ENCODE data around the gene MFAP2. TPM values are rescaled to one million over a fixed set of nuclear protein-coding genes. Genes with fewer than 3 reads are reported as not detected.

Gene MFAP2
- total RNA-seq, 1 experiment from 2014 or later = 22.7 TPM

- Mint-ChIP-seq H3K4me1 (ENCODE audit: low read depth, unreplicated experiment) (peaks cover 10% of the 10 kb centered on the region), H3K4me3 (ENCODE audit: unreplicated experiment) (no peak overlapping the region), H3K27me3 (ENCODE audit: insufficient read depth, unreplicated experiment) (no peaks in the 10 kb centered on the region), H3K36me3 (ENCODE audit: insufficient read depth, unreplicated experiment) (peaks cover 25% of the 10 kb centered on the region), H3K27ac (ENCODE audit: unreplicated experiment) (peak overlapping the region; percentile 84), H3K9me3 (ENCODE audit: unreplicated experiment) (no peaks in the 10 kb centered on the region)
- Histone ChIP-seq H3K27me3 (replicated peaks; ENCODE audit: control insufficient read depth, insufficient read depth, low read length) (no peaks in the 10 kb centered on the region), H3K9me3 (no peaks in the 10 kb centered on the region), H3K36me3 (ENCODE audit: control insufficient read depth, insufficient read depth, low read length) (no peaks in the 10 kb centered on the region; the same call in 1 of the 2 replicates), H3K4me1 (peaks cover 23% of the 10 kb centered on the region), H3K4me3 (ENCODE audit: low read depth, low read length) (no peak overlapping the region)
- ChIA-PET CTCF (no interaction called here), POLR2A (interaction anchor here (0.8 to 1.0 kb wide), 2 partner anchors 9 to 111 kb away, joined by 3 to 5 read pairs; no protein-coding TSS in a partner anchor)
- TF ChIP-seq CTCF (IDR thresholded peaks at IDR 0.05; ENCODE audit: insufficient read depth in 1 of 2, low read depth in 1 of 2, low read length in 1 of 2, severe bottlenecking in 1 of 2, unreplicated experiment in 1 of 2) = no peak
- BruUV-seq (replicated peaks) = no TSS peak
- DNase-seq = peak in 1 of 2 experiments; percentile 6
- intact Hi-C loops (cut with micrococcal nuclease; ENCODE audit: unreplicated experiment) = no loop called here
Measured at GRCh38 chr1:17016317-17016661, 35.9 kb upstream of the MFAP2 start.

GRCh38 chr1:17014671-17015567 lies 34.5 kb upstream of the MFAP2 start:
- ChIA-PET POLR2A (no interaction called here), CTCF (interaction anchor here (0.6 kb wide), 1 partner anchor 61 kb away, joined by 6 read pairs; no protein-coding TSS in a partner anchor)
- Mint-ChIP-seq H3K4me1 (ENCODE audit: low read depth, unreplicated experiment) (peaks cover 10% of the 10 kb centered on the region), H3K36me3 (ENCODE audit: insufficient read depth, unreplicated experiment) (peaks cover 18% of the 10 kb centered on the region), H3K27me3 (ENCODE audit: insufficient read depth, unreplicated experiment) (no peaks in the 10 kb centered on the region), H3K4me3 (ENCODE audit: unreplicated experiment) (no peak overlapping the region), H3K27ac (ENCODE audit: unreplicated experiment) (no peak overlapping the region), H3K9me3 (ENCODE audit: unreplicated experiment) (no peaks in the 10 kb centered on the region)
- no TSS peak for BruUV-seq (replicated peaks)
- TF ChIP-seq CTCF (IDR thresholded peaks at IDR 0.05; ENCODE audit: insufficient read depth in 1 of 2, low read depth in 1 of 2, low read length in 1 of 2, severe bottlenecking in 1 of 2, unreplicated experiment in 1 of 2) = no peak
- DNase-seq = peak in 1 of 2 experiments; percentile 3
- Histone ChIP-seq H3K9me3 (no peaks in the 10 kb centered on the region), H3K36me3 (ENCODE audit: control insufficient read depth, insufficient read depth, low read length) (no peaks in the 10 kb centered on the region), H3K27me3 (replicated peaks; ENCODE audit: control insufficient read depth, insufficient read depth, low read length) (no peaks in the 10 kb centered on the region), H3K4me1 (peaks cover 23% of the 10 kb centered on the region), H3K4me3 (ENCODE audit: low read depth, low read length) (no peak overlapping the region)
- intact Hi-C loops (cut with micrococcal nuclease; ENCODE audit: unreplicated experiment) = no loop called here

- no TSS peak for BruUV-seq (replicated peaks)
- H3K36me3 ChIP-seq (ENCODE audit: control insufficient read depth, insufficient read depth, low read length) = no peaks in the 10 kb centered on the region
- no peak overlapping the region for H3K27ac Mint-ChIP-seq (ENCODE audit: unreplicated experiment)
- no peaks in the 10 kb centered on the region for H3K9me3 ChIP-seq
- intact Hi-C loops (cut with micrococcal nuclease; ENCODE audit: unreplicated experiment) = no loop called here
- H3K4me1 Mint-ChIP-seq (ENCODE audit: low read depth, unreplicated experiment) = peaks cover 10% of the 10 kb centered on the region
- peaks cover 23% of the 10 kb centered on the region for H3K4me1 ChIP-seq
- H3K27me3 ChIP-seq (replicated peaks; ENCODE audit: control insufficient read depth, insufficient read depth, low read length) = no peaks in the 10 kb centered on the region
- ChIA-PET POLR2A (interaction anchor here (0.6 kb wide), 1 partner anchor 32 kb away, joined by 14 read pairs; no protein-coding TSS in a partner anchor), CTCF (interaction anchor here (0.6 kb wide), 1 partner anchor 54 kb away, joined by 3 read pairs; no protein-coding TSS in a partner anchor)
- H3K4me3 Mint-ChIP-seq (ENCODE audit: unreplicated experiment) = no peak overlapping the region
- no peaks in the 10 kb centered on the region for H3K27me3 Mint-ChIP-seq (ENCODE audit: insufficient read depth, unreplicated experiment)
- no peak overlapping the region for H3K4me3 ChIP-seq (ENCODE audit: low read depth, low read length)
- DNase-seq = peak in 1 of 2 experiments; percentile 11
- no peaks in the 10 kb centered on the region for H3K9me3 Mint-ChIP-seq (ENCODE audit: unreplicated experiment)
- H3K36me3 Mint-ChIP-seq (ENCODE audit: insufficient read depth, unreplicated experiment) = peaks cover 9% of the 10 kb centered on the region
- TF ChIP-seq CTCF (IDR thresholded peaks at IDR 0.05; ENCODE audit: insufficient read depth in 1 of 2, low read depth in 1 of 2, low read length in 1 of 2, severe bottlenecking in 1 of 2, unreplicated experiment in 1 of 2) = no peak
Measured at GRCh38 chr1:17013491-17014320, 33.3 kb upstream of the MFAP2 start.
